Measurements from ENCODE around the gene SSH3.

GRCh38 chr11:67280341-67280787, 23.0 kb upstream of the SSH3 start:
- TF ChIP-seq CTCF (conservative IDR thresholded peaks at IDR 0.05; ENCODE audit: low read depth, low read length): no peak
- no peak for TF ChIP-seq EZH2 (IDR thresholded peaks at IDR 0.05; ENCODE audit: borderline replicate concordance, low read depth, low read length, poor library complexity, severe bottlenecking)

Measured in A673 (cell line).